Neuronal stem cell (in vitro differentiated cells): Measurements from ENCODE around the gene CLCNKA.

Experiments
- DNase-seq: peaks from one replicate; pipeline ENCODE4 v3.0.0-alpha.2; 2013; ENCODE audit warnings: low spot score
- H2AFZ ChIP-seq: one replicate; pipeline ENCODE4 v1.6.1; 2013; ENCODE audit warnings: mild to moderate bottlenecking, low read length, inconsistent platforms
- H2AK5ac ChIP-seq: 2 replicates; pipeline ENCODE4 v1.6.1; 2013; ENCODE audit warnings: low read depth, mild to moderate bottlenecking, inconsistent platforms, low read length, moderate library complexity, mixed read lengths
- H2BK120ac ChIP-seq: 2 replicates; pipeline ENCODE4 v1.6.1; 2013; ENCODE audit warnings: low read depth, mild to moderate bottlenecking, inconsistent platforms, low read length, moderate library complexity, mixed read lengths
- H2BK12ac ChIP-seq: one replicate; pipeline ENCODE4 v1.6.1; 2013; ENCODE audit warnings: low read length, inconsistent platforms
- H2BK15ac ChIP-seq: 2 replicates; pipeline ENCODE4 v1.6.1; 2013; ENCODE audit warnings: mild to moderate bottlenecking, low read length, inconsistent platforms, mixed read lengths
- H2BK5ac ChIP-seq: one replicate; pipeline ENCODE4 v1.6.1; 2013; ENCODE audit warnings: inconsistent platforms, mild to moderate bottlenecking, low read length, moderate library complexity
- H3K14ac ChIP-seq: one replicate; pipeline ENCODE4 v1.6.1; 2013; ENCODE audit warnings: low read length, inconsistent platforms
- H3K18ac ChIP-seq: 2 replicates; pipeline ENCODE4 v1.6.1; 2013; ENCODE audit warnings: low read length, inconsistent platforms
- H3K23ac ChIP-seq: 2 replicates; pipeline ENCODE4 v1.6.1; 2013; ENCODE audit warnings: low read depth, mild to moderate bottlenecking, mixed read lengths, low read length, inconsistent platforms; ENCODE audit not compliant: poor library complexity
- H3K27ac ChIP-seq: replicated peaks from 3 replicates; pipeline ENCODE4 v1.5.1; 2013; ENCODE audit warnings: low read length, inconsistent platforms
- H3K27me3 ChIP-seq, 3 experiments: 2 replicates each; pipeline ENCODE4 v1.6.1; 2013; ENCODE audit warnings: low read length in 3 of 3, mild to moderate bottlenecking in 2 of 3, inconsistent platforms in 1 of 3, low read depth in 1 of 3, mixed read lengths in 1 of 3, moderate library complexity in 1 of 3; ENCODE audit not compliant: control insufficient read depth in 3 of 3, insufficient read depth in 3 of 3
- H3K36me3 ChIP-seq, 2 donors: replicated peaks in 1 of 2; 2 replicates each; pipeline ENCODE4 v1.6.1; 2013; ENCODE audit warnings: low read length in 2 of 2; ENCODE audit not compliant: control insufficient read depth in 2 of 2, insufficient read depth in 2 of 2
- H3K4ac ChIP-seq: 2 replicates; pipeline ENCODE4 v1.6.1; 2013; ENCODE audit warnings: inconsistent platforms, mild to moderate bottlenecking, low read length, moderate library complexity
- H3K4me1 ChIP-seq, 2 donors: 1 replicate in 1 of 2; 2 replicates in 1 of 2; pipeline ENCODE4 v1.6.1; 2013; ENCODE audit warnings: low read length in 2 of 2, low read depth in 1 of 2; ENCODE audit not compliant: control insufficient read depth in 2 of 2, insufficient read depth in 1 of 2
- H3K4me2 ChIP-seq: one replicate; pipeline ENCODE4 v1.6.1; 2013; ENCODE audit warnings: mild to moderate bottlenecking, low read length, inconsistent platforms; ENCODE audit not compliant: insufficient read depth, poor library complexity, severe bottlenecking
- H3K4me3 ChIP-seq, 2 donors: 2 replicates each; pipeline ENCODE4 v1.5.1; 2013; ENCODE audit warnings: low read length in 2 of 2, mild to moderate bottlenecking in 2 of 2, inconsistent platforms in 1 of 2, moderate library complexity in 1 of 2
- H3K79me1 ChIP-seq: one replicate; pipeline ENCODE4 v1.6.1; 2013; ENCODE audit warnings: low read depth, mild to moderate bottlenecking, inconsistent platforms, low read length, moderate library complexity
- H3K9ac ChIP-seq: one replicate; pipeline ENCODE4 v1.6.1; 2013; ENCODE audit warnings: mild to moderate bottlenecking, low read depth, low read length, inconsistent platforms; ENCODE audit not compliant: poor library complexity
- H3K9me3 ChIP-seq, 2 donors: replicated peaks in 1 of 2; 2 replicates each; pipeline versions ENCODE3 to v1.6.1; 2013; ENCODE audit warnings: low read length in 2 of 2, mild to moderate bottlenecking in 2 of 2, inconsistent platforms in 1 of 2, low read depth in 1 of 2, mixed read lengths in 1 of 2, moderate library complexity in 1 of 2; ENCODE audit not compliant: control insufficient read depth in 2 of 2, insufficient read depth in 1 of 2
- H4K8ac ChIP-seq: one replicate; pipeline ENCODE4 v1.6.1; 2013; ENCODE audit warnings: low read depth, mild to moderate bottlenecking, inconsistent platforms, low read length, moderate library complexity
- H4K91ac ChIP-seq: one replicate; pipeline ENCODE4 v1.6.1; 2013; ENCODE audit warnings: low read length, low read depth, mild to moderate bottlenecking, inconsistent platforms; ENCODE audit not compliant: poor library complexity
- WGBS, 2 donors: extraction: QIAGEN DNeasy Blood & Tissue Kit; methylation state at CpG; one replicate each; pipeline ENCODE4 v1.1.7; 2013; ENCODE audit warnings: missing lambda C conversion rate in 2 of 2, mixed read lengths in 1 of 2; ENCODE audit not compliant: insufficient read length in 2 of 2, insufficient replicate concordance in 1 of 2; ENCODE audit errors: extremely low coverage in 2 of 2; 5-methylcytosine and 5-hydroxymethylcytosine counted together

The CLCNKA gene

GRCh38 chr1:15991427-15992186, 30.2 kb upstream of the CLCNKA start:
- H4K91ac ChIP-seq, result no peak overlapping the region
- DNase-seq, result no peak
- no peak overlapping the region for H2BK15ac ChIP-seq
- H3K23ac ChIP-seq, result no peak overlapping the region
- no peak overlapping the region for H2BK120ac ChIP-seq
- peak overlapping the region; percentile 31 for H3K14ac ChIP-seq
- no peaks in the 10 kb centered on the region for H3K9me3 ChIP-seq
- H3K9ac ChIP-seq, result no peak overlapping the region
- no peak overlapping the region for H2BK12ac ChIP-seq
- H3K4me2 ChIP-seq, result no peak overlapping the region
- H3K79me1 ChIP-seq, result peaks cover 3% of the 10 kb centered on the region
- H3K27me3 ChIP-seq, result peaks cover 0 to 7% (median 0%) of the 10 kb centered on the region in 3 experiments
- H3K18ac ChIP-seq, result peak overlapping the region; percentile 48
- no peak overlapping the region for H3K4me3 ChIP-seq
- H3K27ac ChIP-seq, result no peak overlapping the region
- no peak overlapping the region for H4K8ac ChIP-seq
- no peaks in the 10 kb centered on the region for H3K36me3 ChIP-seq
- no peak overlapping the region for H2BK5ac ChIP-seq
- no peak overlapping the region for H2AFZ ChIP-seq
- no CpG with 5 or more reads among the region's 11 CpGs for WGBS, 2 donors
- H3K4me1 ChIP-seq, result no peaks in the 10 kb centered on the region
- no peak overlapping the region for H3K4ac ChIP-seq
- peak overlapping the region; percentile 1 for H2AK5ac ChIP-seq

DNA sequence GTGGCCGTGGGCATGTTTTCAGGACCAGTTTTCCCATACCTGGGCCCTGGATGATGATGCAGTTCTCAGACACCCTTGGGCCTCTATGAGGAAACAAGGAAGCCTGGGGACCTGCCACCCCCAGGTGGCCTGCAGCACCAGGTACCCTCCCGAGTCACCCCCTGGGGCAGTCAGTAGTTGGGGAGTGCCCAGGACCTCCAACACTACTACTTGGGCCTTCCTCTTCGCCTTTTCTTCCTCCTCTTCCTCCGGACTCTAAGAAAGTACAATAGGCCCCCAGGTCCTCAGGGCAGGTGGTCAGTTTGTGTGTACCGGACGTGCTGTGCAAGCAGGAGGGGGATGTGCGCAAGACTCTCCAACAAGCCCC, 29.7 kb upstream of the CLCNKA start:
- H3K23ac ChIP-seq, result no peak overlapping the region
- no CpG with 5 or more reads among the region's 7 CpGs for WGBS, 2 donors
- H4K8ac ChIP-seq, result no peak overlapping the region
- H3K4me1 ChIP-seq, result no peaks in the 10 kb centered on the region
- H3K27ac ChIP-seq, result no peak overlapping the region
- H3K14ac ChIP-seq, result no peak overlapping the region
- H2BK5ac ChIP-seq, result no peak overlapping the region
- no peak overlapping the region for H4K91ac ChIP-seq
- H3K4ac ChIP-seq, result no peak overlapping the region
- no peak for DNase-seq
- peaks cover 0 to 7% (median 0%) of the 10 kb centered on the region in 3 experiments for H3K27me3 ChIP-seq
- no peak overlapping the region for H3K4me3 ChIP-seq
- H3K36me3 ChIP-seq, result no peaks in the 10 kb centered on the region
- H2BK120ac ChIP-seq, result no peak overlapping the region
- H2BK15ac ChIP-seq, result peak overlapping the region; percentile 52
- no peak overlapping the region for H3K4me2 ChIP-seq
- H2BK12ac ChIP-seq, result no peak overlapping the region
- no peak overlapping the region for H2AK5ac ChIP-seq
- H3K79me1 ChIP-seq, result peaks cover 3% of the 10 kb centered on the region
- no peaks in the 10 kb centered on the region for H3K9me3 ChIP-seq
- H3K9ac ChIP-seq, result no peak overlapping the region
- H2AFZ ChIP-seq, result no peak overlapping the region
- H3K18ac ChIP-seq, result no peak overlapping the region

DNA sequence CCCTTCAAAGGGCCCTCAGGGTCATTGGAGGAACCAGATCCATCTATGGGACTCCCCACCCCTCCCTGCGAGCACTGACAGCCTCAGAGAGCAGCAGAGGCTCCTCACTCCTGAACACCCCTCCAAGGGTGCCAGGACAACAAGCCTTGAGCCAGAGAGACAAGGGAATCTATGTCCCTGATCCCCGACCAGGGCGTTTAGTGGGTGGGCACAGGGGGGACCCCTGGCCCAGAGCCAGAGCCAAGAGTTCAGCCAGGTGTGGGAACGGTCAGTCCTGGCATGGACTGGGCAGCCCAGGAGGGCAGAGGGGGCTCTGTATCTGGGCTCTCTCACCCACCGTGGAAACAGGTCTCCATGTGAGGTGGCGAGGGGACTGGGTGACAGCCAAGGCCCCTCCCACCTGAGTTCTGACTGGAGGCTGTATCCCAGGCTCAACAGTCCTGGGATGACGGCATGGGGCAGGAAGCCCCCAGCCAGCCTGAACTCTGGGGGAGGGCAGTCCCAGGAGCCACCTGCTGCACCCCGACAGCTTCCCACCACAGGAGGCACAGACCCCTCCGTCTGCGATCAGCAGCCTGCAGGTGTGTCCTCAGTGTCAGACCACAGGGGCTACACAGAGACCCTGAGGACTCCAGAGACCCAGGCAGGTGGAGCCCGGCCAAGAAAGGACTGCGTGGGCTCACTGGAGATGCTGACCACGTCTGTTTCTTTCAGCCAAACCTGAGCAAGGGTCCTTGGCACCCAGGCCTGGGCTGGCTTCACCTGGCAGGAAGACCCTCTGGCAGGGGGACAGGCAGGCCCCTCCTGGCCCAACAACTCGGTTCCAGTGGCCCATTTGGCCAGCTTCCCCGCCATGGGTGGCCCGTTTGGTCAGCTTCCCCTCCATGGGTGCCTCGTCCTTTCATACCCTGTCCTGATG, 29.0 kb upstream of the CLCNKA start:
- Histone ChIP-seq H3K23ac (peak overlapping the region; percentile 75), H2BK12ac (peak overlapping the region; percentile 80), H2BK120ac (no peak overlapping the region), H3K27ac (no peak overlapping the region), H2BK15ac (peak overlapping the region; percentile 52), H4K8ac (no peak overlapping the region), H3K9me3 (no peaks in the 10 kb centered on the region), H3K36me3 (no peaks in the 10 kb centered on the region), H2AK5ac (peak overlapping the region; percentile 79), H3K27me3 (peaks cover 0 to 7% (median 0%) of the 10 kb centered on the region in 3 experiments), H3K4me3 (no peak overlapping the region), H3K4me2 (no peak overlapping the region), H3K4me1 (no peaks in the 10 kb centered on the region), H3K18ac (peak overlapping the region; percentile 53), H3K14ac (peak overlapping the region; percentile 76), H3K79me1 (peaks cover 3% of the 10 kb centered on the region), H3K9ac (no peak overlapping the region), H2BK5ac (no peak overlapping the region), H4K91ac (no peak overlapping the region), H3K4ac (no peak overlapping the region), H2AFZ (no peak overlapping the region)
- WGBS, 2 donors, result no CpG with 5 or more reads among the region's 17 CpGs
- no peak for DNase-seq

DNA sequence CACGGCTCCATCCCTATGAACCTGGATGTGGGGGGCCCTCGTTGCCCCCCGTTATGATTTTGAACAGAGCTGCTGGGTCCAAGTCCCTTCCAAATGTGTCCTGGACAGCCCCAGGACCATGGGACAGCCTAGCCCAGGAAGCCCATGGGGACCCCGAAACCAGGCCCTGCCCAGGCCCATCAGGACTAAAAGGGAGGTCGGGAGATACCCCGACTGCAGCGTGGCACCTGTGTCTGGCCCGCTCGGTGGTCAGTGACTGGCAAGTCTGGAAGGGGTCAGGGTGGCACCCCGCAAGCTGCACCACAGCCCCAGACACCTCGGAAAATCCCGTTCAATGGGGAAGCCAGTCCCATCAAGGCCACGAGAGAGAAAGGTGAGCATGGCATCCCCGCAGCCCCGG, 28.2 kb upstream of the CLCNKA start:
- Histone ChIP-seq H2BK120ac (no peak overlapping the region), H2AK5ac (peak overlapping the region; percentile 79), H3K4me2 (no peak overlapping the region), H3K14ac (peak overlapping the region; percentile 76), H3K27ac (no peak overlapping the region), H3K4me1 (no peaks in the 10 kb centered on the region), H3K4ac (no peak overlapping the region), H3K23ac (peak overlapping the region; percentile 75), H4K8ac (no peak overlapping the region), H3K36me3 (no peaks in the 10 kb centered on the region), H2AFZ (no peak overlapping the region), H2BK12ac (no peak overlapping the region), H3K79me1 (peaks cover 3% of the 10 kb centered on the region), H3K27me3 (peaks cover 0 to 11% (median 0%) of the 10 kb centered on the region in 3 experiments), H3K18ac (peak overlapping the region; percentile 86), H3K4me3 (no peak overlapping the region), H3K9ac (no peak overlapping the region), H3K9me3 (no peaks in the 10 kb centered on the region), H4K91ac (no peak overlapping the region), H2BK15ac (no peak overlapping the region), H2BK5ac (no peak overlapping the region)
- WGBS, 2 donors, result no CpG with 5 or more reads among the region's 15 CpGs
- no peak for DNase-seq
